ENCODE data around the gene ABCC8.

Gene ABCC8

DNA sequence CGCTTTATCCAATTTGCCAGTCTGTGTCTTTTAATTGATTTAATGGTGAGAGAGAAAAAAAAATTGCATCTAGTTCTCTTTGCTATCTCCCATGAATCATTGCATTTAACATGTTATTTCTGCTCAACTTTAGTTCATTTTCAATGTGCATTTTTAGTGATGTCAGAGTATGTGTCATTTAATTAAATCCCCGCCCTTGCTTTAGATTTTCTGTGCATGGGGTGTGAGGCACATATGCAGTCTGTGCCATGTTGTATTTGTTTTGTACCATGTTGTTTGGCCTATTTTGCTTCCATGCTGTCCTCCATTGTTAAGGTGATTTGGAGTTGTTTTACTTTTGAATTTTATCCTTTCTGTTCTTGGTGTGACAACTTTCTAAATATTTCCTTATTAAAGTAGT, 133.4 kb downstream of the ABCC8 start:
- TF ChIP-seq CTCF (IDR thresholded peaks at IDR 0.05; ENCODE audit: low read depth, low read length) = no peak
- H3K4me3 ChIP-seq (ENCODE audit: low read depth, low read length) = no peak overlapping the region
